Measurements from ENCODE around the gene SIK1. TPM values are rescaled to one million over a fixed set of nuclear protein-coding genes. Genes with fewer than 3 reads are reported as not detected.
"Not testable (repeated sequence)": the region's sequence is repeated elsewhere in the genome, so short reads cannot be mapped to it uniquely, and the experiment has no call there.

SIK1 gene
- 77.1 and 86.9 TPM in 2 replicates for total RNA-seq (2022)
- Bru-seq, nascent RNA: percentile 49 among the genes with signal in this experiment
- percentile 46 among the genes with signal in this experiment for BruChase-seq, experiment 1, labeled RNA remaining after a 6-hour chase
- percentile 53 among the genes with signal in this experiment for BruChase-seq, experiment 2, labeled RNA remaining after a 2-hour chase
- long read RNA-seq, partial matches to known transcripts: 0 of 2 reads
- long read RNA-seq, other reads (novel, unspliced or antisense): 2 of 2 reads

- H3K9me3 Mint-ChIP-seq (ENCODE audit: unreplicated experiment); intact Hi-C loops (cut with micrococcal nuclease); BruUV-seq (replicated peaks); CTCF ChIA-PET; H3K4me1 Mint-ChIP-seq (ENCODE audit: insufficient read depth, unreplicated experiment); H3K36me3 Mint-ChIP-seq (ENCODE audit: insufficient read depth, unreplicated experiment); H3K27ac Mint-ChIP-seq (ENCODE audit: low read depth, unreplicated experiment); POLR2A ChIA-PET; DNase-seq (ENCODE audit: unreplicated experiment); H3K27me3 Mint-ChIP-seq (ENCODE audit: insufficient read depth, unreplicated experiment): not testable (repeated sequence)
- H3K4me3 Mint-ChIP-seq (ENCODE audit: unreplicated experiment): peak within 1 kb of the TSS; percentile 28
Observed at GRCh38 chr21:43426404-43427241, at the start of gene SIK1. Gene SIK1, minus strand, starts transcription at chr21:43427131. Its CDS starts 953 bp downstream, at chr21:43426178.

- H3K27me3 Mint-ChIP-seq (ENCODE audit: insufficient read depth, unreplicated experiment); BruUV-seq (replicated peaks); DNase-seq (ENCODE audit: unreplicated experiment); CTCF ChIA-PET; H3K9me3 Mint-ChIP-seq (ENCODE audit: unreplicated experiment); H3K27ac Mint-ChIP-seq (ENCODE audit: low read depth, unreplicated experiment); intact Hi-C loops (cut with micrococcal nuclease); H3K36me3 Mint-ChIP-seq (ENCODE audit: insufficient read depth, unreplicated experiment); H3K4me3 Mint-ChIP-seq (ENCODE audit: unreplicated experiment); H3K4me1 Mint-ChIP-seq (ENCODE audit: insufficient read depth, unreplicated experiment); POLR2A ChIA-PET: not testable (repeated sequence)
Observed at GRCh38 chr21:43471597-43472242, 44.8 kb upstream of the SIK1 start.

- POLR2A ChIA-PET; H3K4me1 Mint-ChIP-seq (ENCODE audit: insufficient read depth, unreplicated experiment); intact Hi-C loops (cut with micrococcal nuclease): not testable (repeated sequence)
Observed at GRCh38 chr21:43469719-43470458, 43.0 kb upstream of the SIK1 start.

DNA sequence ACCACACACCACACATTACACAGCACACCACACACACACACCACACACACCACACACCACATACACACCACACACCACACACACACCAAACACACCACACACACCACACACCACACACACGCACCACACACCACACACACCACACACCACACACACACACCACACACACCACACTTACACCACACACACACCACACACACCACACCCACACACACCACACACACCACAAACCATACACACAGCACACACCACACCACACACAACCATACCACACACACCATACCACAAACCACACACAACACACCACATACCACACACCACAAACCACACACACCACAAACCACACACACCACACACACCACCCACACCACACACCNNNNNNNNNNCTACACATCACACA is 40.9 kb upstream of the SIK1 start:
- ChIA-PET CTCF (no interaction called here), POLR2A (no interaction called here)
- Mint-ChIP-seq H3K9me3 (ENCODE audit: unreplicated experiment) (no peaks in the 10 kb centered on the region), H3K36me3 (ENCODE audit: insufficient read depth, unreplicated experiment) (peaks cover 9% of the 10 kb centered on the region), H3K27me3 (ENCODE audit: insufficient read depth, unreplicated experiment) (no peaks in the 10 kb centered on the region), H3K27ac (ENCODE audit: low read depth, unreplicated experiment) (no peak overlapping the region), H3K4me1 (ENCODE audit: insufficient read depth, unreplicated experiment) (peaks cover 4% of the 10 kb centered on the region), H3K4me3 (ENCODE audit: unreplicated experiment) (no peak overlapping the region)
- TF ChIP-seq CTCF (IDR thresholded peaks at IDR 0.05; ENCODE audit: unreplicated experiment): no peak
- BruUV-seq (replicated peaks): no TSS peak
- intact Hi-C loops (cut with micrococcal nuclease): no loop called here
- no peak for DNase-seq (ENCODE audit: unreplicated experiment)

More at GRCh38 chr21:43469719-43470458, 43.0 kb upstream of the SIK1 start:
- H3K36me3 Mint-ChIP-seq (ENCODE audit: insufficient read depth, unreplicated experiment); H3K27me3 Mint-ChIP-seq (ENCODE audit: insufficient read depth, unreplicated experiment); BruUV-seq (replicated peaks); H3K4me3 Mint-ChIP-seq (ENCODE audit: unreplicated experiment); H3K27ac Mint-ChIP-seq (ENCODE audit: low read depth, unreplicated experiment); CTCF ChIA-PET; H3K9me3 Mint-ChIP-seq (ENCODE audit: unreplicated experiment); DNase-seq (ENCODE audit: unreplicated experiment): not testable (repeated sequence)

DNA sequence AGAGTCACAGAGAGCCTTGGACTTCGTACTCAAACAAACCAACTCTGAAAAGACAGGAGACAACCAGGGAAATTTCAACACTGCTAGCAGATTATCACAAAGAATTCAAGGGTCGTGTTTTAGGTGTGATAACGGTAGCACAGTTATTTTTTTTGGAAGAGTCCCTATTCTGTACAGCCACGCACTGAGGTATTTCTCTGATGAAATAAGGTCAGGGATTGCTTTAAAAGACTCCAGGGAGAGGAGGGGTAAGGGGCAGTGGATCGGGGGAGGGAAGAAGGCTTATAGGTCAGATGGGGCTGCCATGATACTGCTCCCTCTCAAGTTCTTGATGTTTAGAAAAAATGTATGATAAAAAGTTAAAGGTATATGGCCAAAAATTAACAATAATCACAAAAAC is 38.2 kb upstream of the SIK1 start:
- DNase-seq (ENCODE audit: unreplicated experiment); H3K4me1 Mint-ChIP-seq (ENCODE audit: insufficient read depth, unreplicated experiment); H3K4me3 Mint-ChIP-seq (ENCODE audit: unreplicated experiment); H3K9me3 Mint-ChIP-seq (ENCODE audit: unreplicated experiment); H3K27ac Mint-ChIP-seq (ENCODE audit: low read depth, unreplicated experiment); BruUV-seq (replicated peaks); intact Hi-C loops (cut with micrococcal nuclease); CTCF ChIA-PET; H3K27me3 Mint-ChIP-seq (ENCODE audit: insufficient read depth, unreplicated experiment); H3K36me3 Mint-ChIP-seq (ENCODE audit: insufficient read depth, unreplicated experiment); POLR2A ChIA-PET: not testable (repeated sequence)

- not testable (repeated sequence) for DNase-seq (ENCODE audit: unreplicated experiment); BruUV-seq (replicated peaks)
Observed at GRCh38 chr21:43463498-43464261, 36.7 kb upstream of the SIK1 start.

DNA sequence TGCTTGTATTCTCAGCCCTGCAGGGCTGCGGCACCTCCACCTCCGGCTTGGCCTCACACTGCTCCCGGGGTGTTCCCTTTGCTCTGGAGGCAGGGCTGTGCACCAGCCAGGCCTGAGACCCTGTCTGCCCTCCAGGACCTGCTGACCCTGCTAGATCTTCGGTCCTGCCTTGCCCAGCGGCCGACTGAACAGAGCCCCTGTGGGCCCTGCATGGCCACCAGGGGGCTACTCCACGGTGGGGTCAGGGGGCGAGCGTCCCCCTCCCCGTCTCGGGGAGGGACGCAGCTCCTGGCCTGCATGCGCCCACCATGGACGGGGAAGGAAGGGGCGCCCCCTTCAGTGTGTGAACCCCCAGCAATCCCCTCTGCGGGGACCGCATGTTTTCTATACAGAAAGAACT is 36.0 kb upstream of the SIK1 start:
- intact Hi-C loops (cut with micrococcal nuclease); CTCF ChIA-PET: not testable (repeated sequence)

More at GRCh38 chr21:43463498-43464261, 36.7 kb upstream of the SIK1 start:
- CTCF ChIA-PET; intact Hi-C loops (cut with micrococcal nuclease); POLR2A ChIA-PET; H3K4me1 Mint-ChIP-seq (ENCODE audit: insufficient read depth, unreplicated experiment); H3K27ac Mint-ChIP-seq (ENCODE audit: low read depth, unreplicated experiment); H3K27me3 Mint-ChIP-seq (ENCODE audit: insufficient read depth, unreplicated experiment); H3K4me3 Mint-ChIP-seq (ENCODE audit: unreplicated experiment); H3K9me3 Mint-ChIP-seq (ENCODE audit: unreplicated experiment); H3K36me3 Mint-ChIP-seq (ENCODE audit: insufficient read depth, unreplicated experiment): not testable (repeated sequence)

More for the DNA sequence above, 36.0 kb upstream of the SIK1 start:
- H3K9me3 Mint-ChIP-seq (ENCODE audit: unreplicated experiment); H3K4me3 Mint-ChIP-seq (ENCODE audit: unreplicated experiment); H3K4me1 Mint-ChIP-seq (ENCODE audit: insufficient read depth, unreplicated experiment); BruUV-seq (replicated peaks); DNase-seq (ENCODE audit: unreplicated experiment); H3K36me3 Mint-ChIP-seq (ENCODE audit: insufficient read depth, unreplicated experiment); H3K27me3 Mint-ChIP-seq (ENCODE audit: insufficient read depth, unreplicated experiment); H3K27ac Mint-ChIP-seq (ENCODE audit: low read depth, unreplicated experiment); POLR2A ChIA-PET: not testable (repeated sequence)
